ENCODE measurements around the gene FOXF1.

DNA sequence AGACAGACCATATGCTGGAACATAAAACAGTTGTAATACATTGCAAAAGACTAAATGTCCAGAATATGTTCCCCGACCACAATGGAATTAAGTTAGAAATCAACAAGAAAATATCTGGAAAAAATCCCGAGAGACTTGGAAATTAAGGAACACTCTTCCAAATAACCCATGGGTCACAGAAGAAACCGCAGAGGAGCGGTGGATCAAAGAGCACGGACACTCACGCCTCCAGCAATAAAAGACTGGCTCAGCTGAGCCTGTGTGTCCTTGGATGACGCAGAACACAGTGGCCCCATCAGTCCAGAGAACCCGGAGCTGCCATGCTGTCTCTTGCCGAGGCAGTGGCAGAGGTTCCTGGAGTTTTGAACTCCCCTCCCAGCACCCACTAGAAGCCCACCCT, 30.9 kb upstream of the FOXF1 start:
- TF ChIP-seq EZH2 (IDR thresholded peaks at IDR 0.05; ENCODE audit: insufficient read depth, poor library complexity, severe bottlenecking), result no peak
- TF ChIP-seq EZH2phosphoT487 (IDR thresholded peaks at IDR 0.05; ENCODE audit: insufficient read depth, low read depth), result no peak
